ENCODE results near the gene GEMIN4. TPM values are rescaled to one million over a fixed set of nuclear protein-coding genes. Genes with fewer than 3 reads are reported as not detected.

Gene GEMIN4
- polyA plus RNA-seq, 2 of the 4 experiments (the other 2 are of a cell fraction): 36.1 to 47.6 TPM

GRCh38 chr17:740240-741017 is 11.6 kb downstream of the GEMIN4 start:
- no peak overlapping the region for H3K4me2 ChIP-seq

GRCh38 chr17:737561-738113 is 14.4 kb downstream of the GEMIN4 start:
- no peak for ATAC-seq
- Histone ChIP-seq H3K4me1 (peaks cover 7% of the 10 kb centered on the region), H3K4me3 (no peak overlapping the region), H3K27ac (no peak overlapping the region), H3K9me3 (no peaks in the 10 kb centered on the region), H3K4me2 (no peak overlapping the region)
- ChIA-PET POLR2A (interaction anchor here (1.2 kb wide), 1 partner anchor 13 kb away, joined by 3 read pairs; no protein-coding TSS in a partner anchor), CTCF (interaction anchor here (1.0 to 2.7 kb wide), 9 partner anchors 8 to 326 kb away, joined by 3 to 13 read pairs (median 5); partner anchors contain the start of genes GEMIN4 and TIMM22)
- no peak for DNase-seq (ENCODE audit: low read depth in 1 of 2, low spot score in 1 of 2)
- FAIRE-seq: peak; percentile 43
- no peak for TF ChIP-seq ZFP36 (IDR thresholded peaks at IDR 0.05; ENCODE audit: borderline replicate concordance, partially characterized antibody)
- no peak for TF ChIP-seq RAD21 (conservative IDR thresholded peaks at IDR 0.05 in 1 of 2, IDR thresholded peaks at IDR 0.05 in 1 of 2)
- no peak for TF ChIP-seq PHF8 (IDR thresholded peaks at IDR 0.05; ENCODE audit: borderline replicate concordance, low read depth)
- TF ChIP-seq EHMT2 (IDR thresholded peaks at IDR 0.05; ENCODE audit: low read depth): no peak
- TF ChIP-seq RARB (CRISPR knock-in tag; IDR thresholded peaks at IDR 0.05): no peak
- no peak for TF ChIP-seq CTCF (IDR thresholded peaks at IDR 0.05)
- no peak for TF ChIP-seq ZNF302 (CRISPR knock-in tag; IDR thresholded peaks at IDR 0.05)
- no peak for TF ChIP-seq TP53 (CRISPR knock-in tag; IDR thresholded peaks at IDR 0.05)
- no peak for TF ChIP-seq BCL3 (IDR thresholded peaks at IDR 0.05)
- 93% methylated on average over 13 of the region's 13 CpGs for WGBS (ENCODE audit: missing lambda C conversion rate)

More at GRCh38 chr17:740240-741017, 11.6 kb downstream of the GEMIN4 start:
- DNase-seq (ENCODE audit: low read depth in 1 of 2, low spot score in 1 of 2) (no peak), ATAC-seq (no peak), FAIRE-seq (peak; percentile 61)
- no peaks in the 10 kb centered on the region for H3K9me3 ChIP-seq
- H3K27ac ChIP-seq: no peak overlapping the region
- no peaks in the 10 kb centered on the region for H3K4me1 ChIP-seq
- TF ChIP-seq ELK1 (IDR thresholded peaks at IDR 0.05; ENCODE audit: low read depth, low read length) (no peak), BCL3 (IDR thresholded peaks at IDR 0.05) (no peak), ZSCAN20 (CRISPR knock-in tag; IDR thresholded peaks at IDR 0.05) (no peak), FOXS1 (CRISPR knock-in tag; IDR thresholded peaks at IDR 0.05) (no peak), FOSB (CRISPR knock-in tag; IDR thresholded peaks at IDR 0.05) (no peak), PBX3 (IDR thresholded peaks at IDR 0.05) (no peak), HEYL (CRISPR knock-in tag; IDR thresholded peaks at IDR 0.05) (no peak), SREBF2 (IDR thresholded peaks at IDR 0.05) (no peak), TFCP2L1 (CRISPR knock-in tag; IDR thresholded peaks at IDR 0.05) (no peak), RAD21 (conservative IDR thresholded peaks at IDR 0.05 in 1 of 2, IDR thresholded peaks at IDR 0.05 in 1 of 2) (no peak), NPAS2 (CRISPR knock-in tag; IDR thresholded peaks at IDR 0.05; ENCODE audit: borderline replicate concordance) (no peak), FOSL2 (IDR thresholded peaks at IDR 0.05) (no peak), FOSL2 (CRISPR knock-in tag; IDR thresholded peaks at IDR 0.05) (no peak), RNF2 (IDR thresholded peaks at IDR 0.05; ENCODE audit: borderline replicate concordance, low read depth) (no peak), BHLHE40 (IDR thresholded peaks at IDR 0.05; ENCODE audit: low read depth, low read length) (no peak), POLR2AphosphoS2 (conservative IDR thresholded peaks at IDR 0.05; ENCODE audit: low read length) (no peak), ZC3H11A (IDR thresholded peaks at IDR 0.05) (no peak), MYC (IDR thresholded peaks at IDR 0.05; ENCODE audit: borderline replicate concordance, low read length) (no peak)
- WGBS (ENCODE audit: missing lambda C conversion rate): 92% methylated on average over 18 of the region's 18 CpGs
- CTCF ChIA-PET: interaction anchor here (0.6 to 3.6 kb wide), 7 partner anchors 10 to 328 kb away, joined by 3 to 14 read pairs (median 4); partner anchors contain the start of gene GEMIN4
- POLR2A ChIA-PET: no interaction called here
- H3K4me3 ChIP-seq: no peak overlapping the region
